ENCODE data around the gene FBXL17. TPM values are rescaled to one million over a fixed set of nuclear protein-coding genes. Genes with fewer than 3 reads are reported as not detected.

FBXL17 gene
- total and polyA plus RNA-seq, 4 donors: 2.1 to 14.1 (median 6.3) TPM

GRCh38 chr5:107969847-107970246 is 412.1 kb downstream of the FBXL17 start:
- no peak for DNase-seq (ENCODE audit: low spot score)
- Histone ChIP-seq H3K9me3 (ENCODE audit: control insufficient read depth in 4 of 4, low read length in 3 of 4) (no peaks in the 10 kb centered on the region), H3K4me3 (ENCODE audit: low read depth in 1 of 3, low read length in 3 of 3) (no peak overlapping the region), H3K9ac (ENCODE audit: low read depth in 1 of 2, low read length in 2 of 2) (no peak overlapping the region), H3K4me1 (ENCODE audit: control insufficient read depth in 4 of 4, insufficient read depth in 4 of 4, low read length in 3 of 4) (no peaks in the 10 kb centered on the region), H3K27me3 (ENCODE audit: control insufficient read depth in 4 of 4, insufficient read depth in 4 of 4, low read length in 3 of 4) (no peaks in the 10 kb centered on the region), H3K36me3 (ENCODE audit: control insufficient read depth in 4 of 4, insufficient read depth in 3 of 4, low read depth in 1 of 4, low read length in 3 of 4) (no peaks in the 10 kb centered on the region), H3K27ac (ENCODE audit: low read depth in 1 of 2, low read length in 2 of 2) (no peak overlapping the region)
- TF ChIP-seq, protein P1, sequence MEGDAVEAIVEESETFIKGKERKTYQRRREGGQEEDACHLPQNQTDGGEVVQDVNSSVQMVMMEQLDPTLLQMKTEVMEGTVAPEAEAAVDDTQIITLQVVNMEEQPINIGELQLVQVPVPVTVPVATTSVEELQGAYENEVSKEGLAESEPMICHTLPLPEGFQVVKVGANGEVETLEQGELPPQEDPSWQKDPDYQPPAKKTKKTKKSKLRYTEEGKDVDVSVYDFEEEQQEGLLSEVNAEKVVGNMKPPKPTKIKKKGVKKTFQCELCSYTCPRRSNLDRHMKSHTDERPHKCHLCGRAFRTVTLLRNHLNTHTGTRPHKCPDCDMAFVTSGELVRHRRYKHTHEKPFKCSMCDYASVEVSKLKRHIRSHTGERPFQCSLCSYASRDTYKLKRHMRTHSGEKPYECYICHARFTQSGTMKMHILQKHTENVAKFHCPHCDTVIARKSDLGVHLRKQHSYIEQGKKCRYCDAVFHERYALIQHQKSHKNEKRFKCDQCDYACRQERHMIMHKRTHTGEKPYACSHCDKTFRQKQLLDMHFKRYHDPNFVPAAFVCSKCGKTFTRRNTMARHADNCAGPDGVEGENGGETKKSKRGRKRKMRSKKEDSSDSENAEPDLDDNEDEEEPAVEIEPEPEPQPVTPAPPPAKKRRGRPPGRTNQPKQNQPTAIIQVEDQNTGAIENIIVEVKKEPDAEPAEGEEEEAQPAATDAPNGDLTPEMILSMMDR (IDR thresholded peaks at IDR 0.05; ENCODE audit: low read depth, low read length, missing input control): no peak

DNA sequence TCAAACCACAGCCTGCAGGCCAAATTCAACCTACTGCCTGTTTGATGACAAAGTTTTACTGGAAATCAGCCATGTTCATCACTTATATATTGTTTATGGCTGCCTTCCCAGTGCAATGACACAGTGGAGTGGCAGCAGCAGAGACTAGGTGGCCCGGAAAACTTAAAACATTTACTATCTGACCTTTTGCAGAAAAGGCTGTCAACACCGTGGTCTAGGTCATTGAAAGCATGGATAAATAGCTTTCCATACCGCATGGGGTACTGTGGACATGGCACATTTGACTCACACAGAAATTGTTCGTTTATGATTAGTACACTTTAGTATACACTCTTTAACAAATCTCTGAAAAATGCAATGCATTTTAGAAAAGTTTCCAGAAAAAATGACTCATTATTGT is 412.9 kb downstream of the FBXL17 start:
- Histone ChIP-seq H3K27ac (ENCODE audit: low read depth in 1 of 2, low read length in 2 of 2) (no peak overlapping the region), H3K4me3 (ENCODE audit: low read depth in 1 of 3, low read length in 3 of 3) (no peak overlapping the region), H3K27me3 (ENCODE audit: control insufficient read depth in 4 of 4, insufficient read depth in 4 of 4, low read length in 3 of 4) (no peaks in the 10 kb centered on the region), H3K4me1 (ENCODE audit: control insufficient read depth in 4 of 4, insufficient read depth in 4 of 4, low read length in 3 of 4) (no peaks in the 10 kb centered on the region), H3K9me3 (ENCODE audit: control insufficient read depth in 4 of 4, low read length in 3 of 4) (no peaks in the 10 kb centered on the region), H3K36me3 (ENCODE audit: control insufficient read depth in 4 of 4, insufficient read depth in 3 of 4, low read depth in 1 of 4, low read length in 3 of 4) (no peaks in the 10 kb centered on the region), H3K9ac (ENCODE audit: low read depth in 1 of 2, low read length in 2 of 2) (no peak overlapping the region)
- WGBS: 93% methylated on average over 4 of the region's 4 CpGs
- DNase-seq (ENCODE audit: low spot score): no peak
- no peak for TF ChIP-seq TAF1 (conservative IDR thresholded peaks at IDR 0.05)
- no peak for TF ChIP-seq FOXA2 (IDR thresholded peaks at IDR 0.05)
- TF ChIP-seq RAD21 (IDR thresholded peaks at IDR 0.05): no peak
- TF ChIP-seq, protein P2, sequence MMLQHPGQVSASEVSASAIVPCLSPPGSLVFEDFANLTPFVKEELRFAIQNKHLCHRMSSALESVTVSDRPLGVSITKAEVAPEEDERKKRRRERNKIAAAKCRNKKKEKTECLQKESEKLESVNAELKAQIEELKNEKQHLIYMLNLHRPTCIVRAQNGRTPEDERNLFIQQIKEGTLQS (IDR thresholded peaks at IDR 0.05): no peak
- no peak for TF ChIP-seq HNF4A (conservative IDR thresholded peaks at IDR 0.05)
- no peak for TF ChIP-seq EGR1 (IDR thresholded peaks at IDR 0.05; ENCODE audit: low read depth in 2 of 2)
- TF ChIP-seq, protein P3, sequence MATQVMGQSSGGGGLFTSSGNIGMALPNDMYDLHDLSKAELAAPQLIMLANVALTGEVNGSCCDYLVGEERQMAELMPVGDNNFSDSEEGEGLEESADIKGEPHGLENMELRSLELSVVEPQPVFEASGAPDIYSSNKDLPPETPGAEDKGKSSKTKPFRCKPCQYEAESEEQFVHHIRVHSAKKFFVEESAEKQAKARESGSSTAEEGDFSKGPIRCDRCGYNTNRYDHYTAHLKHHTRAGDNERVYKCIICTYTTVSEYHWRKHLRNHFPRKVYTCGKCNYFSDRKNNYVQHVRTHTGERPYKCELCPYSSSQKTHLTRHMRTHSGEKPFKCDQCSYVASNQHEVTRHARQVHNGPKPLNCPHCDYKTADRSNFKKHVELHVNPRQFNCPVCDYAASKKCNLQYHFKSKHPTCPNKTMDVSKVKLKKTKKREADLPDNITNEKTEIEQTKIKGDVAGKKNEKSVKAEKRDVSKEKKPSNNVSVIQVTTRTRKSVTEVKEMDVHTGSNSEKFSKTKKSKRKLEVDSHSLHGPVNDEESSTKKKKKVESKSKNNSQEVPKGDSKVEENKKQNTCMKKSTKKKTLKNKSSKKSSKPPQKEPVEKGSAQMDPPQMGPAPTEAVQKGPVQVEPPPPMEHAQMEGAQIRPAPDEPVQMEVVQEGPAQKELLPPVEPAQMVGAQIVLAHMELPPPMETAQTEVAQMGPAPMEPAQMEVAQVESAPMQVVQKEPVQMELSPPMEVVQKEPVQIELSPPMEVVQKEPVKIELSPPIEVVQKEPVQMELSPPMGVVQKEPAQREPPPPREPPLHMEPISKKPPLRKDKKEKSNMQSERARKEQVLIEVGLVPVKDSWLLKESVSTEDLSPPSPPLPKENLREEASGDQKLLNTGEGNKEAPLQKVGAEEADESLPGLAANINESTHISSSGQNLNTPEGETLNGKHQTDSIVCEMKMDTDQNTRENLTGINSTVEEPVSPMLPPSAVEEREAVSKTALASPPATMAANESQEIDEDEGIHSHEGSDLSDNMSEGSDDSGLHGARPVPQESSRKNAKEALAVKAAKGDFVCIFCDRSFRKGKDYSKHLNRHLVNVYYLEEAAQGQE (IDR thresholded peaks at IDR 0.05): no peak
- TF ChIP-seq YY1 (IDR thresholded peaks at IDR 0.05): no peak
- no peak for TF ChIP-seq GABPA (IDR thresholded peaks at IDR 0.05 in 1 of 2, conservative IDR thresholded peaks at IDR 0.05 in 1 of 2)

DNA sequence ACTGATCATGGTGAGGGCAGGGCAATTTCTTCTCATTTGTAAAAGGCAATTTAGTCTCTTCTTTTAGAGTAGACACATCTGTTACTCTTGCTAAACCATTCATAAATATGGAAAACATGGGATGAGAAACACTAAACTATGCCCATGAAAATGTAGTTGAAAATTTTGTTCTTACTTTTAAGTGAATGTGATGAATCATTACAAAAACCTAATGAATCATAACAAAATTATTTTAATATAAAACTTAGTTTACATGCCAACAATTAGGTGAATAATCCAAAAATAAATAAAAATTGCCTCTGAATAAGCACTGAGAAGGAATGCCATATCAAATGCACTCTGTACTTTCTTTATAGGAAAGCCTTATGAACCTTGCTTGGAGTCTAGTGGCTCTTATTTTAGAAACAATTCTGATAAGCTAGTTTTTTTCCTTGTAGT is 413.5 kb downstream of the FBXL17 start:
- no peak overlapping the region for H3K9ac ChIP-seq (ENCODE audit: low read depth in 1 of 2, low read length in 2 of 2)
- H3K9me3 ChIP-seq (ENCODE audit: control insufficient read depth in 4 of 4, low read length in 3 of 4): no peaks in the 10 kb centered on the region
- no peaks in the 10 kb centered on the region for H3K27me3 ChIP-seq (ENCODE audit: control insufficient read depth in 4 of 4, insufficient read depth in 4 of 4, low read length in 3 of 4)
- no peak overlapping the region for H3K27ac ChIP-seq (ENCODE audit: low read depth in 1 of 2, low read length in 2 of 2)
- H3K4me3 ChIP-seq (ENCODE audit: low read depth in 1 of 3, low read length in 3 of 3): no peak overlapping the region
- no peaks in the 10 kb centered on the region for H3K36me3 ChIP-seq (ENCODE audit: control insufficient read depth in 4 of 4, insufficient read depth in 3 of 4, low read depth in 1 of 4, low read length in 3 of 4)
- DNase-seq (ENCODE audit: low spot score): no peak
- no peaks in the 10 kb centered on the region for H3K4me1 ChIP-seq (ENCODE audit: control insufficient read depth in 4 of 4, insufficient read depth in 4 of 4, low read length in 3 of 4)
- TF ChIP-seq HNF4A (conservative IDR thresholded peaks at IDR 0.05): no peak
- TF ChIP-seq ZBTB33 (IDR thresholded peaks at IDR 0.05): no peak
- TF ChIP-seq, protein P1 (IDR thresholded peaks at IDR 0.05; ENCODE audit: low read depth, low read length, missing input control): no peak
- no peak for TF ChIP-seq JUND (IDR thresholded peaks at IDR 0.05)
- TF ChIP-seq TAF1 (conservative IDR thresholded peaks at IDR 0.05): no peak
- no peak for TF ChIP-seq GABPA (IDR thresholded peaks at IDR 0.05 in 1 of 2, conservative IDR thresholded peaks at IDR 0.05 in 1 of 2)
- TF ChIP-seq RAD21 (IDR thresholded peaks at IDR 0.05): no peak
- TF ChIP-seq SP1 (IDR thresholded peaks at IDR 0.05): no peak
- TF ChIP-seq EGR1 (IDR thresholded peaks at IDR 0.05; ENCODE audit: low read depth in 2 of 2): no peak
- no peak for TF ChIP-seq NR2F2 (IDR thresholded peaks at IDR 0.05)
- no peak for TF ChIP-seq FOXA2 (IDR thresholded peaks at IDR 0.05)
- no peak for TF ChIP-seq YY1 (IDR thresholded peaks at IDR 0.05)

Data from liver (tissue), 9 donors.